ENCODE data around the gene SYT1.

DNA sequence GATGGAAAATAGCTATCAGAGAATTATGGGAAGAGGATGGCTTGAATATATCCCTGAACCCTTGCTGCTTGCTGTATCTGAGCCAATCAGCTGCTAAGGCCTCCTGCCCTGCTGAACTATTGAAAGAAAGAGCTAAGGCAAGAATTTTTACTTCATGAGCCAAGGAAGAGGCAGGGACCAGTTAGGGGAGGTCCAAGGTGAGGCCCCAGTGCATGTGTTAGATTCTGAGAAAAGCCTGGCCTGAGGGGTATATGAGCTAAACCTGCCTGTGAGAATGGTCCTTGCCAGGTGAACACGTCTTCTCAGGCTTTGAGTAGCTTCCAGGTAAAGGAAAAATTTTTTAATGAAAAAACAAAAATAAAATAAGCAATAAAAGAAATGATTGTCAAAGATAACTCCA is 218.0 kb downstream of the SYT1 start:
- TF ChIP-seq, protein P1, sequence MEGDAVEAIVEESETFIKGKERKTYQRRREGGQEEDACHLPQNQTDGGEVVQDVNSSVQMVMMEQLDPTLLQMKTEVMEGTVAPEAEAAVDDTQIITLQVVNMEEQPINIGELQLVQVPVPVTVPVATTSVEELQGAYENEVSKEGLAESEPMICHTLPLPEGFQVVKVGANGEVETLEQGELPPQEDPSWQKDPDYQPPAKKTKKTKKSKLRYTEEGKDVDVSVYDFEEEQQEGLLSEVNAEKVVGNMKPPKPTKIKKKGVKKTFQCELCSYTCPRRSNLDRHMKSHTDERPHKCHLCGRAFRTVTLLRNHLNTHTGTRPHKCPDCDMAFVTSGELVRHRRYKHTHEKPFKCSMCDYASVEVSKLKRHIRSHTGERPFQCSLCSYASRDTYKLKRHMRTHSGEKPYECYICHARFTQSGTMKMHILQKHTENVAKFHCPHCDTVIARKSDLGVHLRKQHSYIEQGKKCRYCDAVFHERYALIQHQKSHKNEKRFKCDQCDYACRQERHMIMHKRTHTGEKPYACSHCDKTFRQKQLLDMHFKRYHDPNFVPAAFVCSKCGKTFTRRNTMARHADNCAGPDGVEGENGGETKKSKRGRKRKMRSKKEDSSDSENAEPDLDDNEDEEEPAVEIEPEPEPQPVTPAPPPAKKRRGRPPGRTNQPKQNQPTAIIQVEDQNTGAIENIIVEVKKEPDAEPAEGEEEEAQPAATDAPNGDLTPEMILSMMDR (conservative IDR thresholded peaks at IDR 0.05; ENCODE audit: low read depth in 2 of 2): no peak
- TF ChIP-seq, protein P2, sequence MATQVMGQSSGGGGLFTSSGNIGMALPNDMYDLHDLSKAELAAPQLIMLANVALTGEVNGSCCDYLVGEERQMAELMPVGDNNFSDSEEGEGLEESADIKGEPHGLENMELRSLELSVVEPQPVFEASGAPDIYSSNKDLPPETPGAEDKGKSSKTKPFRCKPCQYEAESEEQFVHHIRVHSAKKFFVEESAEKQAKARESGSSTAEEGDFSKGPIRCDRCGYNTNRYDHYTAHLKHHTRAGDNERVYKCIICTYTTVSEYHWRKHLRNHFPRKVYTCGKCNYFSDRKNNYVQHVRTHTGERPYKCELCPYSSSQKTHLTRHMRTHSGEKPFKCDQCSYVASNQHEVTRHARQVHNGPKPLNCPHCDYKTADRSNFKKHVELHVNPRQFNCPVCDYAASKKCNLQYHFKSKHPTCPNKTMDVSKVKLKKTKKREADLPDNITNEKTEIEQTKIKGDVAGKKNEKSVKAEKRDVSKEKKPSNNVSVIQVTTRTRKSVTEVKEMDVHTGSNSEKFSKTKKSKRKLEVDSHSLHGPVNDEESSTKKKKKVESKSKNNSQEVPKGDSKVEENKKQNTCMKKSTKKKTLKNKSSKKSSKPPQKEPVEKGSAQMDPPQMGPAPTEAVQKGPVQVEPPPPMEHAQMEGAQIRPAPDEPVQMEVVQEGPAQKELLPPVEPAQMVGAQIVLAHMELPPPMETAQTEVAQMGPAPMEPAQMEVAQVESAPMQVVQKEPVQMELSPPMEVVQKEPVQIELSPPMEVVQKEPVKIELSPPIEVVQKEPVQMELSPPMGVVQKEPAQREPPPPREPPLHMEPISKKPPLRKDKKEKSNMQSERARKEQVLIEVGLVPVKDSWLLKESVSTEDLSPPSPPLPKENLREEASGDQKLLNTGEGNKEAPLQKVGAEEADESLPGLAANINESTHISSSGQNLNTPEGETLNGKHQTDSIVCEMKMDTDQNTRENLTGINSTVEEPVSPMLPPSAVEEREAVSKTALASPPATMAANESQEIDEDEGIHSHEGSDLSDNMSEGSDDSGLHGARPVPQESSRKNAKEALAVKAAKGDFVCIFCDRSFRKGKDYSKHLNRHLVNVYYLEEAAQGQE (IDR thresholded peaks at IDR 0.05; ENCODE audit: unreplicated experiment): no peak
- TF ChIP-seq POLR2AphosphoS5 (IDR thresholded peaks at IDR 0.05; ENCODE audit: low read depth) (no peak), EZH2 (IDR thresholded peaks at IDR 0.05; ENCODE audit: low read depth, unreplicated experiment) (no peak), STAT1 (IDR thresholded peaks at IDR 0.05; ENCODE audit: unreplicated experiment) (no peak)
